HCT116 (cell line): Measurements from ENCODE around the gene OR2AG2. TPM values are rescaled to one million over a fixed set of nuclear protein-coding genes. Genes with fewer than 3 reads are reported as not detected.

ENCODE experiments used
- ATAC-seq: fragments of 200-7000 bp; cut with Tn5 transposase; 2 replicates; pipeline ENCODE4 v1.9.1; 2020; ENCODE audit warnings: mild to moderate bottlenecking, moderate library complexity
- BruUV-seq: library from RNA; stranded (reverse); fragments of 400-500 nt; replicated peaks from 2 replicates; lab custom pipeline; 2021; lab: Mats Ljungman, UMichigan
- CTCF ChIA-PET: fragments of 300-600 bp; sonication (Branson Sonifier 250); formaldehyde crosslinking; loops from one replicate; lab custom pipeline; 2021; ENCODE audit warnings: antibody characterized with exemption; lab: Charles Lee
- POLR2A ChIA-PET: fragments of 300-600, 350-600 bp; sonication (Branson Sonifier 250); formaldehyde crosslinking; loops from one replicate; lab custom pipeline; 2021; ENCODE audit warnings: antibody characterized with exemption; lab: Charles Lee
- RAD21 ChIA-PET, 2 experiments: fragments of 300-600 bp; sonication (Branson Sonifier 250); formaldehyde crosslinking; loops; one replicate each; lab custom pipeline; 2023; ENCODE audit warnings: low total read pairs in 2 of 2; ENCODE audit not compliant: uncharacterized antibody in 2 of 2, unreplicated experiment in 2 of 2, low non-redundant PET in 1 of 2; lab: Charles Lee
- DNase-seq: peaks from one replicate; pipeline ENCODE4 v3.0.0-alpha.2; 2010; ENCODE audit warnings: low read depth, low spot score
- H2AFZ ChIP-seq: fragments of 200-600 bp; shearing (Covaris generic), sonication (generic); 2 replicates; pipeline ENCODE4 v1.6.1; 2017; ENCODE audit warnings: low read depth, mixed run types, mixed read lengths, antibody characterized with exemption, low read length; ENCODE audit not compliant: poor library complexity, severe bottlenecking
- H3K27ac ChIP-seq: 2 replicates; pipeline ENCODE4 v1.5.1; 2012; ENCODE audit warnings: low read depth, low read length
- H3K27me3 ChIP-seq: fragments of 200-600 bp; sonication (generic); 2 replicates; pipeline ENCODE4 v1.6.1; 2016; ENCODE audit warnings: mixed run types, low read length, mixed read lengths; ENCODE audit not compliant: insufficient read depth
- H3K36me3 ChIP-seq, 2 experiments: fragments of 200-500 bp in 1 of 2; fragments of 200-600 bp in 1 of 2; sonication (Bioruptor generic) in 1 of 2; sonication (generic) in 1 of 2; 2 replicates each; pipeline versions ENCODE4 v1.5.1 to v1.6.1; 2014 to 2016; ENCODE audit warnings: low read length in 2 of 2, inconsistent platforms in 1 of 2, mixed read lengths in 1 of 2, mixed run types in 1 of 2; ENCODE audit not compliant: insufficient read depth in 2 of 2, control insufficient read depth in 1 of 2
- H3K4me1 ChIP-seq, 2 experiments: fragments of 200-600 bp in 1 of 2; sonication (generic) in 1 of 2; 2 replicates each; pipeline versions ENCODE4 v1.5.1 to v1.6.1; 2012 to 2017; ENCODE audit warnings: low read length in 2 of 2, inconsistent platforms in 1 of 2, mild to moderate bottlenecking in 1 of 2, mixed read lengths in 1 of 2, mixed run types in 1 of 2, moderate library complexity in 1 of 2; ENCODE audit not compliant: insufficient read depth in 2 of 2, control insufficient read depth in 1 of 2
- H3K4me2 ChIP-seq: fragments of 200-600 bp; sonication (generic); 2 replicates; pipeline ENCODE4 v1.6.1; 2017; ENCODE audit warnings: mixed run types, low read length, mixed read lengths
- H3K4me3 ChIP-seq, 2 experiments: fragments of 200-600 bp in 1 of 2; sonication (generic) in 1 of 2; replicated peaks in 1 of 2; 2 replicates each; pipeline ENCODE4 v1.5.1; 2011 to 2016; ENCODE audit warnings: low read length in 2 of 2, control low read depth in 1 of 2, low read depth in 1 of 2, mild to moderate bottlenecking in 1 of 2, mixed read lengths in 1 of 2, mixed run types in 1 of 2
- H3K79me2 ChIP-seq: fragments of 200-600 bp; sonication (generic); 2 replicates; pipeline ENCODE4 v1.6.1; 2017; ENCODE audit warnings: mild to moderate bottlenecking, mixed run types, low read length, moderate library complexity, mixed read lengths; ENCODE audit not compliant: insufficient read depth
- H3K9ac ChIP-seq: fragments of 200-600 bp; sonication (generic); 2 replicates; pipeline ENCODE4 v1.6.1; 2016; ENCODE audit warnings: low read length, mixed read lengths
- H3K9me2 ChIP-seq: fragments of 200-600 bp; sonication (generic), shearing (Covaris generic); 2 replicates; pipeline ENCODE4 v1.6.1; 2017; ENCODE audit warnings: mixed run types, mild to moderate bottlenecking, moderate library complexity; ENCODE audit not compliant: insufficient read depth
- H3K9me3 ChIP-seq, 2 experiments: fragments of 200-500 bp in 1 of 2; fragments of 200-600 bp in 1 of 2; sonication (Bioruptor generic) in 1 of 2; sonication (generic) in 1 of 2; 2 replicates each; pipeline ENCODE4 v1.6.1; 2014 to 2017; ENCODE audit warnings: low read length in 2 of 2, mixed read lengths in 2 of 2, inconsistent platforms in 1 of 2, low read depth in 1 of 2, mild to moderate bottlenecking in 1 of 2, mixed run types in 1 of 2, moderate library complexity in 1 of 2; ENCODE audit not compliant: control insufficient read depth in 1 of 2, insufficient read depth in 1 of 2
- H4K20me1 ChIP-seq: fragments of 200-600 bp; sonication (generic), shearing (Covaris generic); 2 replicates; pipeline ENCODE4 v1.6.1; 2017; ENCODE audit warnings: mixed run types, mild to moderate bottlenecking, moderate library complexity; ENCODE audit not compliant: insufficient read depth
- ATF3 ChIP-seq: IDR thresholded peaks from 2 replicates; pipeline ENCODE4 v1.6.1; 2012
- CEBPB ChIP-seq: IDR thresholded peaks from 2 replicates; pipeline ENCODE4 v1.6.1; 2012; ENCODE audit warnings: low read depth
- CTCF ChIP-seq, 3 experiments: fragments of 200-600 bp in 1 of 3; sonication (generic) in 1 of 3; IDR thresholded peaks in 2 of 3; conservative IDR thresholded peaks in 1 of 3; 2 replicates each; pipeline ENCODE4 v1.5.1; 2012 to 2017; ENCODE audit warnings: low read depth in 2 of 3, low read length in 2 of 3, antibody characterized with exemption in 1 of 3, borderline replicate concordance in 1 of 3, control low read depth in 1 of 3, mild to moderate bottlenecking in 1 of 3, mixed read lengths in 1 of 3, mixed run types in 1 of 3, moderate library complexity in 1 of 3; ENCODE audit not compliant: insufficient read depth in 1 of 3
- EZH2 ChIP-seq: fragments of 200-600 bp; sonication (generic); IDR thresholded peaks from 2 replicates; pipeline ENCODE4 v1.6.1; 2017; ENCODE audit warnings: antibody characterized with exemption, mixed run types
- EZH2phosphoT487 ChIP-seq: fragments of 200-600 bp; IDR thresholded peaks from 2 replicates; pipeline ENCODE4 v1.6.1; 2018; ENCODE audit warnings: antibody characterized with exemption, borderline replicate concordance
- JUND ChIP-seq: IDR thresholded peaks from 2 replicates; pipeline ENCODE4 v1.6.1; 2012
- POLR2AphosphoS5 ChIP-seq: IDR thresholded peaks from 2 replicates; pipeline ENCODE4 v1.6.1; 2011; ENCODE audit warnings: mild to moderate bottlenecking, low read depth, low read length, moderate library complexity
- SIN3A ChIP-seq: IDR thresholded peaks from 2 replicates; pipeline ENCODE4 v1.6.1; 2012; ENCODE audit warnings: low read depth
- SP1 ChIP-seq: IDR thresholded peaks from 2 replicates; pipeline ENCODE4 v1.6.1; 2012; ENCODE audit warnings: low read depth
- intact Hi-C: fragments of 100-400 bp; cut with micrococcal nuclease; formaldehyde crosslinking; loops from 2 replicates; pipeline ENCODE4 v1.10.0; 2022
- total RNA-seq: library from RNA; stranded (reverse); gene quantifications from one replicate; pipeline ENCODE4 v1.2.1, GENCODE V29; 2021; ENCODE audit not compliant: unreplicated experiment

OR2AG2 gene
- total RNA-seq, 1 experiment from 2014 or later, result 0.07 TPM

GRCh38 chr11:6734616-6735015 is 37.2 kb downstream of the OR2AG2 start:
- intact Hi-C loops, result no loop called here
- POLR2A ChIA-PET, result no interaction called here
- no TSS peak for BruUV-seq
- no peaks in the 10 kb centered on the region for H3K9me2 ChIP-seq
- RAD21 ChIA-PET, result no interaction called here
- peaks cover 41% of the 10 kb centered on the region for H3K27me3 ChIP-seq
- no peak for ATAC-seq
- H3K4me3 ChIP-seq, result no peak overlapping the region
- H3K9ac ChIP-seq, result no peak overlapping the region
- H2AFZ ChIP-seq, result no peak overlapping the region
- H3K27ac ChIP-seq, result no peak overlapping the region
- TF ChIP-seq POLR2AphosphoS5 (no peak), SIN3A (no peak), CEBPB (no peak), EZH2phosphoT487 (no peak), EZH2 (no peak), JUND (no peak), ATF3 (no peak), CTCF (IDR thresholded peaks at IDR 0.05 in 2 of 3, conservative IDR thresholded peaks at IDR 0.05 in 1 of 3; ENCODE audit: borderline replicate concordance in 1 of 3, insufficient read depth in 1 of 3, low read depth in 2 of 3, low read length in 2 of 3) (no peak), SP1 (no peak)
- CTCF ChIA-PET, result interaction anchor here (1.5 kb wide), 1 partner anchor 21 kb away, joined by 3 read pairs; no protein-coding TSS in a partner anchor
- no peaks in the 10 kb centered on the region for H3K9me3 ChIP-seq
- no peak for DNase-seq
- no peak overlapping the region for H3K4me2 ChIP-seq
- no peaks in the 10 kb centered on the region for H4K20me1 ChIP-seq
- H3K36me3 ChIP-seq, result no peaks in the 10 kb centered on the region
- H3K79me2 ChIP-seq, result no peaks in the 10 kb centered on the region
- no peaks in the 10 kb centered on the region for H3K4me1 ChIP-seq
